ENCODE data around the gene PHC2.

DNA sequence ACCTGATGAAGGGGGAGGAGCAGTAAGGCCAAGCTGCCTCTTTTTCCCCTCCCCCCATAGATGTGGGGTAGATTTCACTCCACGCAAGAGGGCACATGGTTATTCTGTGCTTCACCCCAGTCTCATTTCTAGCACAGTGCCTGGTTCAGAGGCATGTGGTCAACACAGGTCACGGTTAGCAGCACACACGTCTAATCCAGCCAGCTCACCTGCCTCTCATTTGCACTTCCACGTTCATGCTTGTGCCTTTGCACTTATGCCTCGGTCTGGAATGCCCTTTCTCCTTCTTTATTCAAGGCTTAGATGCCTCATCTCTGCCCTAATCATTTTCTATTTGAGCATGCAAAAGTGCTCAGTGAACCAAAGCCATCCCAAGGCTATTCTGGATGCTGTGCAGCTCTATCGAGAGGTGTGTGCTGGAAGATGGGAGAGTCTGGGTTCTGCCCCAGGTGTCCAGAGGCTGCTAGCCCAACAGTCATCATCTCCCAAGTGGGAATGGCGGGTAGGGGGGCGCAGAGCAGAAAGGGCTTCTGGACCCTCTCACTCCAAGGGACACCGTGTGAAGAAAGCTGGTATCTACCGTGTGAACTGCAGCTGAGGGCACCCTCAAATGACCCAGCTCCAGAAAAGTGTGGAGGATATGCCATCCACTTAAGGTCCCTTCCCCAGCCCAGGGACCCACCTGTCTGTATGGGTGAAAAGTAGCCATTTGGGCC is 107.9 kb downstream of the PHC2 start:
- TF ChIP-seq CTCF (IDR thresholded peaks at IDR 0.05), result no peak
- TF ChIP-seq POLR2AphosphoS5 (IDR thresholded peaks at IDR 0.05), result no peak
- no peak for TF ChIP-seq POLR2A (IDR thresholded peaks at IDR 0.05)
- no peak for TF ChIP-seq EP300 (IDR thresholded peaks at IDR 0.05)
